ENCODE measurements around the gene PACRG.

GRCh38 chr6:162957062-162957461 is 229.3 kb downstream of the PACRG start:
- TF ChIP-seq GATA2 (IDR thresholded peaks at IDR 0.05; ENCODE audit: low read depth, low read length): no peak
- TF ChIP-seq GATA3 (IDR thresholded peaks at IDR 0.05; ENCODE audit: low read depth, low read length): no peak
